Loucy (cell line): ENCODE results near the gene MET.

Experiments
- H2AFZ ChIP-seq: fragments of 200-600 bp; sonication (generic); 2 replicates; pipeline ENCODE4 v1.6.0; 2016; ENCODE audit warnings: antibody characterized with exemption, mild to moderate bottlenecking, low read length, moderate library complexity
- H3F3A ChIP-seq: fragments of 200-600 bp; 2 replicates; pipeline ENCODE4 v1.6.0; 2016; ENCODE audit warnings: antibody characterized with exemption, low read depth, mild to moderate bottlenecking
- H3K27me3 ChIP-seq: fragments of 200-600 bp; sonication (generic); 2 replicates; pipeline ENCODE4 v1.6.1; 2014; ENCODE audit warnings: low read length, mild to moderate bottlenecking; ENCODE audit not compliant: insufficient read depth, poor library complexity, severe bottlenecking
- H3K36me3 ChIP-seq: fragments of 200-600 bp; sonication (generic); 2 replicates; pipeline ENCODE4 v1.6.1; 2016; ENCODE audit warnings: low read length; ENCODE audit not compliant: insufficient read depth
- H3K4me1 ChIP-seq: fragments of 200-600 bp; sonication (generic); 2 replicates; pipeline ENCODE4 v1.5.1; 2014; ENCODE audit warnings: low read length, mild to moderate bottlenecking; ENCODE audit not compliant: insufficient read depth, poor library complexity, severe bottlenecking
- H3K4me2 ChIP-seq: fragments of 200-600 bp; sonication (generic); 2 replicates; pipeline ENCODE4 v1.6.0; 2014; ENCODE audit warnings: antibody characterized with exemption, low read length, low read depth, mild to moderate bottlenecking; ENCODE audit not compliant: poor library complexity, severe bottlenecking
- H3K4me3 ChIP-seq: fragments of 200-600 bp; sonication (generic); 2 replicates; pipeline ENCODE4 v1.5.1; 2014; ENCODE audit warnings: low read length, mild to moderate bottlenecking, mixed read lengths; ENCODE audit not compliant: poor library complexity, severe bottlenecking
- H3K79me2 ChIP-seq: fragments of 200-600 bp; sonication (generic); 2 replicates; pipeline ENCODE4 v1.6.1; 2014; ENCODE audit warnings: low read length; ENCODE audit not compliant: insufficient read depth
- H3K9ac ChIP-seq: fragments of 200-600 bp; sonication (generic); 2 replicates; pipeline ENCODE4 v1.6.0; 2014; ENCODE audit warnings: mild to moderate bottlenecking, low read depth, low read length, moderate library complexity; ENCODE audit not compliant: poor library complexity, severe bottlenecking
- H3K9me2 ChIP-seq: fragments of 200-600 bp; sonication (generic); replicated peaks from 2 replicates; pipeline ENCODE4 v1.6.1; 2016; ENCODE audit warnings: low read depth, low read length, mixed read lengths
- H3K9me3 ChIP-seq: fragments of 200-600 bp; sonication (generic); 2 replicates; pipeline ENCODE4 v1.6.1; 2014; ENCODE audit warnings: mild to moderate bottlenecking, antibody characterized with exemption, low read length, low read depth; ENCODE audit not compliant: insufficient read depth
- H4K20me1 ChIP-seq: fragments of 200-600 bp; sonication (generic); 2 replicates; pipeline ENCODE4 v1.6.0; 2014; ENCODE audit warnings: antibody characterized with exemption, low read length, mild to moderate bottlenecking; ENCODE audit not compliant: insufficient read depth, poor library complexity, severe bottlenecking
- CTCF ChIP-seq: fragments of 200-600 bp; sonication (generic); conservative IDR thresholded peaks from 2 replicates; pipeline ENCODE4 v1.5.1; 2014; ENCODE audit warnings: mild to moderate bottlenecking, antibody characterized with exemption, low read length
- EZH2phosphoT487 ChIP-seq: fragments of 200-600 bp; IDR thresholded peaks from 2 replicates; pipeline ENCODE4 v1.6.1; 2018; ENCODE audit warnings: antibody characterized with exemption, mild to moderate bottlenecking, moderate library complexity, borderline replicate concordance

MET gene

DNA sequence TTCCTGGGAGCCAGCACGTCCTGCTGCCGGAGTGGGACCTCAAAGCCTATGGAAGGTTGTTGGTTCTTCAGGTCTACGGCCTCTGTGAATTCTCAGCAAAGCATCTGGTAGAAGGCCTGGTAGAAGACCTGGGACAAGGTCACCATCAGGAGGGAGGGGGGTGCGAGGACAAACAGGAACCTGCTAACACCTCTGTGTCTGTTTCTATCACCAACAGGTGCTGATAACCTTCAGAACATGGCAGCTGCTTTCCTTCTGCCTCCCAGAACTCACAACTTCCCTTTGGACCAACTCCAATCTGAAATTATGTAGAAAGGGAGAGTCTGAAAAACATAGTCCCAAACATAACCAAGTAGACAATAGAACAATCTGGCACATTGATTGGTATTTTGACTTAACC is 8.3 kb upstream of the MET start:
- Histone ChIP-seq H3F3A (no peaks in the 10 kb centered on the region), H3K9ac (no peak overlapping the region), H2AFZ (no peak overlapping the region), H3K79me2 (no peaks in the 10 kb centered on the region), H3K4me1 (no peaks in the 10 kb centered on the region), H3K27me3 (no peaks in the 10 kb centered on the region), H3K4me2 (no peak overlapping the region), H3K4me3 (no peak overlapping the region), H3K36me3 (no peaks in the 10 kb centered on the region), H4K20me1 (no peaks in the 10 kb centered on the region), H3K9me3 (no peaks in the 10 kb centered on the region), H3K9me2 (no peaks in the 10 kb centered on the region)
- TF ChIP-seq CTCF, result no peak
- no peak for TF ChIP-seq EZH2phosphoT487

GRCh38 chr7:116665332-116665996 is 6.5 kb upstream of the MET start:
- TF ChIP-seq EZH2phosphoT487 (no peak), CTCF (no peak)
- Histone ChIP-seq H3K9me2 (no peaks in the 10 kb centered on the region), H3K36me3 (no peaks in the 10 kb centered on the region), H3F3A (no peaks in the 10 kb centered on the region), H3K9ac (no peak overlapping the region), H2AFZ (no peak overlapping the region), H3K9me3 (no peaks in the 10 kb centered on the region), H4K20me1 (no peaks in the 10 kb centered on the region), H3K27me3 (no peaks in the 10 kb centered on the region), H3K4me3 (no peak overlapping the region), H3K79me2 (no peaks in the 10 kb centered on the region), H3K4me2 (no peak overlapping the region), H3K4me1 (no peaks in the 10 kb centered on the region)

DNA sequence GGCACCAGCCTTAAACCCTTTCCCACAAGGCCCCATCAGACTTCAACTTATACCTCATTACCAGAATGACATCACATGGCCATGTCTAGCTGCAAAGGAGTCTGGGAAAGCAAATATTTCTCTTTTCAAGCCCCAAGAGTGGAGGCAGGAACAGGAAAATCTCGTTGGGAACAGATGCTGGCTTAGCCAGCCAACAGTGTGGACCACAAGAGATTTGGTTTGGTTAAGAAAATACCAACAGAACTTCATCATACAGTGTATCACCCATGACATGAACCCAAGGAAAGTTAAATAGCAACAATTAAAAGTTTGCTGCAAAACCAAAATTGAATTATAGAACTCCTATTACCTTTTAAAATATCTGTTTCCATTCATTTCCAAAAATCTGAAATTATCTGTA is 2.2 kb upstream of the MET start:
- Histone ChIP-seq H4K20me1 (no peaks in the 10 kb centered on the region), H3K27me3 (no peaks in the 10 kb centered on the region)

More for the DNA sequence above, 2.2 kb upstream of the MET start:
- Histone ChIP-seq H3K36me3 (no peaks in the 10 kb centered on the region), H3K4me1 (no peaks in the 10 kb centered on the region), H3F3A (no peaks in the 10 kb centered on the region), H3K4me3 (no peak overlapping the region), H3K4me2 (no peak overlapping the region), H3K9me3 (no peaks in the 10 kb centered on the region), H2AFZ (no peak overlapping the region), H3K9me2 (no peaks in the 10 kb centered on the region), H3K79me2 (no peaks in the 10 kb centered on the region), H3K9ac (no peak overlapping the region)
- TF ChIP-seq CTCF (no peak), EZH2phosphoT487 (no peak)
